Psoas muscle (tissue), 8 donors: ENCODE results near the gene GABRB1. TPM values are rescaled to one million over a fixed set of nuclear protein-coding genes. Genes with fewer than 3 reads are reported as not detected.

Experiments
- ATAC-seq, 4 donors: fragments of 200-7000 bp; cut with Tn5 transposase; one replicate each; pipeline ENCODE4 v1.9.1; 2020; ENCODE audit warnings: moderate library complexity in 3 of 4, mild to moderate bottlenecking in 2 of 4
- DNase-seq, 2 donors: peaks; one replicate each; pipeline ENCODE4 v3.0.0-alpha.2; 2020
- H3K27ac ChIP-seq: fragments of 200-600 bp; one replicate; pipeline ENCODE4 v1.8.0; 2022
- H3K27me3 ChIP-seq, 3 donors: fragments of 200-600 bp in 1 of 3; one replicate each; pipeline versions ENCODE4 v1.6.1 to v1.8.0; 2013 to 2022; ENCODE audit warnings: low read length in 2 of 3, mild to moderate bottlenecking in 2 of 3, moderate library complexity in 1 of 3; ENCODE audit not compliant: insufficient read depth in 3 of 3
- H3K36me3 ChIP-seq, 2 donors: fragments of 200-600 bp in 1 of 2; one replicate each; pipeline versions ENCODE4 v1.6.1 to v1.8.0; 2013 to 2022; ENCODE audit warnings: low read depth in 1 of 2, mild to moderate bottlenecking in 1 of 2, moderate library complexity in 1 of 2; ENCODE audit not compliant: insufficient read depth in 1 of 2
- H3K4me1 ChIP-seq: fragments of 200-600 bp; one replicate; pipeline ENCODE4 v1.8.0; 2022
- H3K4me3 ChIP-seq: fragments of 200-600 bp; one replicate; pipeline ENCODE4 v1.8.0; 2022; ENCODE audit warnings: mild to moderate bottlenecking
- H3K9me3 ChIP-seq: fragments of 200-600 bp; one replicate; pipeline ENCODE4 v1.8.0; 2022
- CTCF ChIP-seq: fragments of 200-600 bp; IDR thresholded peaks from one replicate; pipeline ENCODE4 v1.8.0; 2022; ENCODE audit warnings: antibody characterized with exemption
- WGBS, 3 donors: extraction: QIAGEN DNeasy Blood & Tissue Kit; methylation state at CpG; one replicate each; pipeline versions ENCODE4 v1.1.6 to v1.1.7; 2013; 5-methylcytosine and 5-hydroxymethylcytosine counted together
- intact Hi-C, 2 donors: fragments of 100-400 bp; cut with DNase I; formaldehyde crosslinking; loops; one replicate each; pipeline versions ENCODE4 v1.11.0 to v1.14.2; 2022
- polyA plus RNA-seq, 3 donors: library from polyadenylated mRNA; stranded (reverse); fragments of 200-250 nt; gene quantifications; one replicate each; pipeline ENCODE4 v1.2.3, GENCODE V29; 2013
- total RNA-seq, 4 donors: library from RNA; stranded (reverse); fragmentation: NEBNext Ultra II Directional in 2 of 4; extraction: Animal tissue kit (Norgen Biotek cat#: 25700) in 2 of 4; gene quantifications; one replicate each; pipeline versions ENCODE4 v1.2.1 to v1.2.4, GENCODE V29; 2021 to 2023
- donor health status: healthy with polysubstance abuse.
- donor health status: DM: no; HTN: no; CAD: no; lungs with moderate emphysema.
- donor health status: Bipolar disorder and iron deficiency.
- donor health status: healthy.
- donor health status: DM: yes; HTN: yes; CAD: no.
- donor health status: DM: no; HTN: no; CAD: no.
- donor health status: DM: no; HTN: no; CAD: no.
- donor health status: DM: yes; HTN: yes; CAD: no.

GABRB1 gene
- total and polyA plus RNA-seq, 7 donors: not detected

- WGBS, 3 donors: 76 to 85% (median 84%) methylated on average over 4 of the region's 4 CpGs
- Histone ChIP-seq H3K36me3 (no peaks in the 10 kb centered on the region), H3K27me3 (no peaks in the 10 kb centered on the region), H3K27ac (no peak overlapping the region), H3K9me3 (no peaks in the 10 kb centered on the region), H3K4me1 (no peaks in the 10 kb centered on the region), H3K4me3 (no peak overlapping the region)
- intact Hi-C loops: no loop called here
- no peak for ATAC-seq
- TF ChIP-seq CTCF: no peak
- no peak for DNase-seq
These were observed 14.3 kb upstream of the GABRB1 start for GRCh38 chr4:47017081-47017480.

GRCh38 chr4:47017494-47017893 lies 13.9 kb upstream of the GABRB1 start:
- no peak for TF ChIP-seq CTCF
- 67 to 81% (median 81%) methylated on average over 1 of the region's 1 CpG for WGBS, 3 donors
- Histone ChIP-seq H3K27me3 (no peaks in the 10 kb centered on the region), H3K36me3 (no peaks in the 10 kb centered on the region), H3K9me3 (no peaks in the 10 kb centered on the region), H3K4me1 (no peaks in the 10 kb centered on the region), H3K4me3 (no peak overlapping the region), H3K27ac (no peak overlapping the region)
- DNase-seq: no peak
- intact Hi-C loops: no loop called here
- ATAC-seq: no peak

GRCh38 chr4:47031751-47032404 lies 511 bp downstream of the GABRB1 start:
- Histone ChIP-seq H3K27me3 (peaks cover 0 to 25% (median 10%) of the 10 kb centered on the region in 3 donors), H3K27ac (no peak overlapping the region), H3K4me3 (peak overlapping the region; percentile 43), H3K36me3 (no peaks in the 10 kb centered on the region), H3K9me3 (no peaks in the 10 kb centered on the region), H3K4me1 (no peaks in the 10 kb centered on the region)
- intact Hi-C loops: no loop called here
- no peak for TF ChIP-seq CTCF
- 1 to 2% (median 1%) methylated on average over 19 of the region's 19 CpGs for WGBS, 3 donors
- ATAC-seq (no peak), DNase-seq (no peak)

GRCh38 chr4:47032405-47033106 lies 1.2 kb downstream of the GABRB1 start:
- Histone ChIP-seq H3K36me3 (no peaks in the 10 kb centered on the region), H3K9me3 (no peaks in the 10 kb centered on the region), H3K27ac (no peak overlapping the region), H3K4me1 (no peaks in the 10 kb centered on the region), H3K4me3 (peak overlapping the region; percentile 43), H3K27me3 (peaks cover 0 to 25% (median 10%) of the 10 kb centered on the region in 3 donors)
- WGBS, 3 donors: 3 to 4% (median 4%) methylated on average over 42 to 47 of the region's 47 CpGs
- no peak for ATAC-seq
- TF ChIP-seq CTCF: no peak
- DNase-seq: peak in 1 of 2 donors; percentile 12
- intact Hi-C loops: no loop called here
